ENCODE data around the gene TMEM191C.
"Not testable (repeated sequence)": the region's sequence is repeated elsewhere in the genome, so short reads cannot be mapped to it uniquely, and the experiment has no call there.

The TMEM191C gene

DNA sequence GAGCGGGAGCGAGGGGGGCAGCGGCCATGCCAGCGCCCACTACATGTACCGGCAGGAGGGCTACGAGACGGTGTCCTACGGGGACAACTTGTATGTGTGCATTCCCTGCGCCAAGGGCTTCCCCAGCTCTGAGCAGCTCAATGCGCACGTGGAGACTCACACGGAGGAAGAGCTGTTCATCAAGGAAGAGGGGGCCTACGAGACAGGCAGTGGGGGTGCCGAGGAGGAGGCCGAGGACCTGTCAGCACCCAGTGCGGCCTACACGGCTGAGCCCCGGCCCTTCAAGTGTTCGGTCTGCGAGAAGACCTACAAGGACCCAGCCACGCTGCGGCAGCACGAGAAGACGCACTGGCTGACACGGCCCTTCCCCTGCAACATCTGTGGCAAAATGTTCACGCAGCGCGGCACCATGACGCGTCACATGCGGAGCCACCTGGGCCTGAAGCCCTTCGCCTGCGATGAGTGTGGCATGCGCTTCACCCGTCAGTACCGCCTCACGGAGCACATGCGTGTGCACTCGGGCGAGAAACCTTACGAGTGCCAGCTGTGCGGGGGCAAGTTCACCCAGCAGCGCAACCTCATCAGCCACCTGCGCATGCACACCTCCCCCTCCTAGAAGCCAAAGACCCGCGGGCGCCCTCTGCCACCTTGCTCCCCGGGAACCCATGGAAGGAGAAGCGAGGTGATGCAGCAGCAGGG lies 20.9 kb upstream of the TMEM191C start:
- DNase-seq (ENCODE audit: low spot score): no peak

- no peak for DNase-seq (ENCODE audit: low spot score)
These were observed 20.1 kb upstream of the TMEM191C start for GRCh38 chr22:21446827-21447690.

DNA sequence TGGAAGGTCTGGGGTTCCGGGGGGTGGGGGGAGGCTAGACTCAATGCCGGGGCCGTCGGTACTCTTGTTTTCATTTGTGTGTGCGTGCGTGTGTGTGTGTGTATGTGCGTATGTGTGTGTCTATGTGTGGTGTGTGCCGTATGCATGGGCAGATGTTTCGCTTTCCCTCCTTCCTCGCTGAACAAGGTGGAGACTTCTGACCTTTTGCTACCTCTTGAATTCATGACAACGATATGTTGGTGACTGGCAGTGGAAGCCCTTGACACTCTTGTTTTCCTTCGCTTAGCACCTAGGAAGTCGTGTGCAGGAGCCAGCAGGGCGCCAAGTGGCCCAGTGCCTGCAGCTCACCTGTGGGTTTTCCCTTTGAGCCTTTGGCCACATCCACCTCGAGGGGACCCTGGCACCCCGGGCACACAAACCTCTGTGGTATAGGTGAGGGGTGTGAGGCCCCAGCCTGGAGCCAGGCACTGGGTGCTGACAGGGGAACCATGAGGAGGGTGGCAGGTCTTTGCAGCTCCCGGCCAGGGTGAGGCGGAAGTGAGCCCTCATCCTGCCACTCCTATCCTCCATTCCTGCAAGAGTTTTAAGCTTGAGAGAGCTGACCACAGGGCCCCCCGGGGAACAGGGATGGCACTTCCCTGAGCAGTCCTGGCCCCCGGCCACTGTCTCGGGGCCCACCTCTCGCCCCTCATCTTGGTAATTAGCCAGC lies 19.3 kb upstream of the TMEM191C start:
- no peak for DNase-seq (ENCODE audit: low spot score)

GRCh38 chr22:21448627-21449416 lies 18.4 kb upstream of the TMEM191C start:
- no peak for DNase-seq (ENCODE audit: low spot score)

DNA sequence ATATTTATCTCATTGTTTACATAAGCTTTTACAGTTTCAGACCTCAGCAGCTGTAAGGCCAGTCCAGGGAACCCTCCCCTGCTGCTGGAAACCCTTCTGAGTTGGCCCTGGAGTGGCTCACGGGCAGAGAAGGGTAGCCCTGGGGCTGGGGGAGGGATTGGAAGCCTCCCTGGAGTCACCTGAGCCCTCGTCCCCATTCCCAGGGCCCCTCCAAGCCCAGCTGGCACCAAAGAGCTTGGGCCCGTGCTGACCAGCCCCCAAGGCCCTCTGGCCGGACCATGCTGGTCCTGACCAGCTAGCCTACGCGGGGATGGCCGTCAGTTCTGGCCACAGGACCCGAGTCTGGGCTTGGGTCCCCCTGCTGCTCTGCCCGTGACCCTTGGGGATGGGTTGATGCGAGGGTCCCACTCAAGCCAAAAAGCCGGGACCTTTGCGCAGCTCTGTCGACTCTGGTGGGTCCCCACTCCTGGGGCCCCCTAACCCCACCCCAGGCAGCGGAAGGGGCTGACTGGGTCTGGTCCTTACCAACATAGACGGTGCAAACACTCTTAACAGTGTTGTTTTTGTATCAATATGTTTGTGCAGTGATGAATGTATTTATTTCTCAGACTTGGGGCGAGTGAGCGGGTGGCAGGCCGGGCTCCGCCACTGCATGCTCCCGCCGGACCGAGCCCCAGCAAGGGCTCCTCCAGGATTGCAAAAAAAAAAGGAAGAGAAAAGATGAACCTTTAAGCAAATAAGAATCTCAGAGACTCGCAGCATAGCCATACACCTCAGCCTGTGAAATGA lies 17.5 kb upstream of the TMEM191C start:
- no peak for DNase-seq (ENCODE audit: low spot score)

GRCh38 chr22:21450320-21450831 lies 16.8 kb upstream of the TMEM191C start:
- DNase-seq (ENCODE audit: low spot score): no peak

- DNase-seq (ENCODE audit: low spot score): no peak
These were observed 16.3 kb upstream of the TMEM191C start for GRCh38 chr22:21450858-21451353.

DNA sequence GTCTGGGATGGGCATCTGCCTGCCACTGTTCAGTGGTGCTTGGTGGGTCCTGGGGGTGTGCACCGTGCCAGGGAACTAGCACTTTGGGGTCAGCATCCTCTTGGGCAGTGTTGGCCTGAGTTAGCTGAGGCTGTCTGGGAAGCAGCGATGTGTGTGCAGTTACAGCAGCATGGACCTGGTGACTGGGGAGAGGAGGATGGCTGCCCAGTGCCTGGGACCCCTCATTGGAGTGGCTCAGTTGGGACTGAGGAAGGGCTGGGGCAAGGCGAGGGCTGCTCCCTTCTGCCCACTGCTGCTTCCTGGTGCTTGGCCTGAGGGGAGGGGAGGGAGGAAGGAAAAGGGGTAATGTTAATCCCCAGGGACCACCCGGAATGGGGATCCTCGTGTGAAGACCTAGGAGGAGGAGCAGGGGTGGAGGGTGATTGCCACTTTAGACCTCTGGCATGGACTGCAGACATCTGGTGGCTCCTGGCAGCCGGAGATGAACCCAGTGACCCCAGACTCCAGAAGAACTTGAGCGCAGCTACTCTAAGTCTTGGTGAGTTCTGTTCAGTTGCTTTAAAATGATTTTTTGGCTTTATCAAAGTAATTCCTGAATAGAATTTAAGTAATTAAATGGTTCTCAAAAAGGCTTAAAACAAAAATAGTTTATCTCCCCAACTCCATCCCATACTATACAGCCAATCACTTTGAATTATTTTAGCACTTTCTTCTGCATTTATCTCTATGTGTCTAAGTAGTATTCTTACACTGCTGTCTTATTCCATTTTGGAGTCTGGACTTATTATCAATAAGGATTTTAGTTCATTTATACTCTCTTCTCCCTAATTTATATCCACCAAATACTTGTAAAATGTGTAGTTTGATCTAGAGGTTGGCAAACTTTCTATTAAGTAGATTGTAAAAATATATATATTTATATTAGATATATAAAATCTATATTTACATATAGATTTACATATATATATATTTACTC lies 15.4 kb upstream of the TMEM191C start:
- no peak for DNase-seq (ENCODE audit: low spot score)

DNA sequence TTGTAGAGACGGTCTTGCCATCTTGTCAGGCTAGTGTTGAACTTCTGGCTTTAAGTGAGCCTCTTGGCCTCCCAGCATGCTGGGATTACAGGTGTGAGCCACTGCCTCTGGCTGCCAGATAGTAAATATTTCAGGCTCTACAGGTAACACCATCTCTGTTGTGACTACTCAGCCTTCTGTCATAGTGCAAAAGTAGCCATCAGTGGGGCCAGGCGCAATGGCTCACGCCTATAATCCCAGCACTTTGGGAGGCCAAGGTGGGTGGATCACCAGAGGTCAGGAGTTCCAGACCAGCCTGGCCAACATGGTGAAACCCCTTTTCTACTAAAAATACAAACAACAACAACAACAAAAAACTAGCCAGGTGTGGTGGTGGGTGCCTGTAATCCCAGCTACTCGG lies 14.5 kb upstream of the TMEM191C start:
- not testable (repeated sequence) for DNase-seq (ENCODE audit: low spot score)

DNA sequence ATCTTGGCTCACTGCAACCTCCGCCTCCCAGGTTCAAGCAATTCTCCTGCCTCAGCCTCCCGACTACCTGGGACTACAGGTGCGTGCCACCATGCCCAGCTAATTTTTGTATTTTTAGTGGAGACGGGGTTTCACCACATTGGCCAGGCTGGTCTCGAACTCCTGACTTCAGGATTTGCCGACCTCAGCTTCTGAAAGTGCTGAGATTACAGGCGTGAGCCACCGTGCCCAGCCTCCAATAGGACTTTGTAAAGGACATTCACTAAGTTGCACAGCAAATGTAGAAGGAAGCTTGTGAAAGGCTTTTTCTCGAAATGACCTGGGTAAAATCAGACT lies 12.2 kb upstream of the TMEM191C start:
- DNase-seq (ENCODE audit: low spot score): not testable (repeated sequence)

GRCh38 chr22:21455334-21456089 lies 11.7 kb upstream of the TMEM191C start:
- no peak for DNase-seq (ENCODE audit: low spot score)

- DNase-seq (ENCODE audit: low spot score): no peak
These were observed 10.0 kb upstream of the TMEM191C start for GRCh38 chr22:21457023-21457787.

GRCh38 chr22:21462672-21463071 lies 4.5 kb upstream of the TMEM191C start:
- DNase-seq (ENCODE audit: low spot score): not testable (repeated sequence)

DNA sequence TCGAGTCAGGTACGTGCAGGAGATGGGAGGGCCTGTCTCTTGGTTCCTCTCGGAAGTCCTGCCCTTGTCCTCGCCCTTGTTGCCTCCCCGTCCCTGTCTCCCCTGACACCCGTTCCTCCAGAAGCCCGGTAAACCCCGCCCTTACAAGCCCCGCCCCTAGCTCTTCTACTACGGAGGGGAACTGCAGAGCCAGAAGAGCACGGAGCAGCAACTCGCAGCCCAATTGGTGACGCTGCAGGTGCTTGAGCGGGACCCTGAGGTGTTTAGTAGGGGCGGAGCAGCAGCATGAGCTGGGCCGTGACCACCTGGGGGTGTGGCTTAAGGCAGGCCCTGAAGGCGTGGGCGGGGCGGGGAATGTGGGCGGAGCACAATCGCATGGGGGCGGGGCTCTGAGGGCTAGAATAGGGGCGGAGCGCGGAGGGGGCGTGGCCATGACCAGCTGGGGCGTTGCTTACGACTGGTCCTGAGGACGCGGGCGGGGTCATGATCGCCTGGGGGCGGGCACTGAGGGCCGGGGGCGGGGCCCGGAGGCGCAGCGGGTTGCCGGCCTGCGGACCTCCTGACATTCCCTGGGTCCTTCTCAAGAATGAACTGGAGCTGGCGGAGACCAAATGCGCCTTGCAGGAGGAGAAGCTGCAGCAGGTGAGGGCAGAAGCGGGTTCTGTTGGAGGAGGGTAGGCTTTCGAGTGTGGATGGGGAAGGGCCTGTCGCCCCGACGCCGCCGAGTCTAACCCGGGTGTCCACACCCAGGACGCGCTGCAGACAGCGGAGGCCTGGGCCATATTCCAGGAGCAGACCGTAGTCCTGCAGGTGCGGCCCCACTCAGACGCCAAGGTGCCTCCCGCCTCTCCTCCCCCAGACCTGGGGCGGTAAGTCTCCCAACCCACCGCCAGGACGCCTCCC lies 1.3 kb downstream of the TMEM191C start:
- peak; percentile 85 for DNase-seq (ENCODE audit: low spot score)

- DNase-seq (ENCODE audit: low spot score): not testable (repeated sequence)
These were observed 2.2 kb downstream of the TMEM191C start for GRCh38 chr22:21469097-21469994.

DNA sequence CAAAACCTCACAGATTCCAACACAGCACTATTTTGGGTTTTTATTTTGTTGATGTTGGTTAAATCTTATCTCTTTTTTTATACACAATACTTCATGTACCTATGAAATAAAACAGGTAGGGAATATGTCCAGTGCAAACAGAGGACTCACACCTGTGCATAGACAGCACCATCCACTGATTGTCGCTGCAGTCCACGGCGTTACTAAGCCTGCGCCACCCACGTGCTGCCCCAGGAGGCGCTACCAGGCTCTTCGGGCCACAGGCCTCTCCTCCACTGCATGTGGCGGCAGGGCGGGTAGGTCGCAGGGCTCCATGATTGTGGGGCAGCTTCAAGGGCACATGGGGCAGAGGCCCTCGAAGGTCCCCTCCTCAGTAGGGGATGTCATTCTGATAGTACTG lies 5.8 kb downstream of the TMEM191C start:
- not testable (repeated sequence) for DNase-seq (ENCODE audit: low spot score)
